ENCODE measurements around the gene ANKRD33B. TPM values are rescaled to one million over a fixed set of nuclear protein-coding genes. Genes with fewer than 3 reads are reported as not detected.

The ANKRD33B gene
- total RNA-seq, 1 experiment from 2014 or later = 6.9 TPM

GRCh38 chr5:10621832-10622231 lies 58.0 kb downstream of the ANKRD33B start:
- Histone ChIP-seq H3K14ac (ENCODE audit: insufficient read depth, low read length) (no peak overlapping the region), H2BK120ac (ENCODE audit: low read depth, low read length, poor library complexity, severe bottlenecking) (no peak overlapping the region), H3T11ph (ENCODE audit: low read length) (no peak overlapping the region), H2BK5ac (ENCODE audit: insufficient read length, low read length) (no peak overlapping the region), H2AFZ (ENCODE audit: low read length) (no peak overlapping the region), H4K91ac (ENCODE audit: insufficient read length, low read depth, low read length) (no peak overlapping the region), H2BK20ac (ENCODE audit: low read depth, low read length, poor library complexity, severe bottlenecking) (no peak overlapping the region), H3K9me3 (ENCODE audit: control insufficient read depth, low read depth, low read length) (no peaks in the 10 kb centered on the region), H3K27me3 (ENCODE audit: insufficient read depth, low read length) (no peaks in the 10 kb centered on the region), H3K23ac (ENCODE audit: insufficient read length, low read depth, low read length) (no peak overlapping the region), H3K79me2 (ENCODE audit: insufficient read depth, low read length) (no peaks in the 10 kb centered on the region), H2AK5ac (ENCODE audit: insufficient read length, low read length) (no peak overlapping the region), H3K56ac (ENCODE audit: insufficient read length, low read depth, low read length) (no peak overlapping the region), H3K4ac (ENCODE audit: low read depth, low read length) (no peak overlapping the region), H3K79me1 (ENCODE audit: insufficient read depth, low read depth, low read length, poor library complexity, severe bottlenecking) (no peaks in the 10 kb centered on the region), H3K27ac (ENCODE audit: insufficient read length, low read depth, low read length) (no peak overlapping the region), H2BK15ac (ENCODE audit: low read depth, low read length) (no peak overlapping the region), H3K23me2 (ENCODE audit: insufficient read length, low read depth, low read length, poor library complexity, severe bottlenecking) (no peaks in the 10 kb centered on the region), H3K18ac (ENCODE audit: insufficient read length, low read depth, low read length) (no peak overlapping the region), H2BK12ac (ENCODE audit: insufficient read length, low read depth, low read length) (no peak overlapping the region), H3K9ac (ENCODE audit: extremely low read depth, insufficient read length, low read length) (no peak overlapping the region), H4K8ac (replicated peaks; ENCODE audit: insufficient read length, low read depth, low read length) (no peak overlapping the region), H4K20me1 (ENCODE audit: control insufficient read depth, insufficient read depth, insufficient read length) (no peaks in the 10 kb centered on the region), H3K4me2 (ENCODE audit: insufficient read depth, insufficient read length, low read length) (no peak overlapping the region), H3K4me1 (ENCODE audit: insufficient read depth, low read length) (no peaks in the 10 kb centered on the region), H4K5ac (ENCODE audit: insufficient read length, low read depth, low read length) (no peak overlapping the region)
- H3K27ac Mint-ChIP-seq = no peak overlapping the region
- no peak overlapping the region for H3K4me3 Mint-ChIP-seq
- peaks cover 0 to 9% (median 0%) of the 10 kb centered on the region in 3 experiments; a peak in 4 of 7 replicates for H3K36me3 Mint-ChIP-seq (ENCODE audit: insufficient read depth in 1 of 3, low read depth in 3 of 3)
- peaks cover 7 to 9% of the 10 kb centered on the region in 2 experiments for H3K9me3 Mint-ChIP-seq
- no peak for TF ChIP-seq CTCF (conservative IDR thresholded peaks at IDR 0.05)
- no peak for DNase-seq
- H3K4me1 Mint-ChIP-seq = peaks cover 8 to 9% of the 10 kb centered on the region in 2 experiments
- peaks cover 6% of the 10 kb centered on the region for H3K27me3 Mint-ChIP-seq (ENCODE audit: low read depth)
- WGBS (ENCODE audit: extremely low coverage, insufficient read length, low lambda C conversion rate) = no CpG with 5 or more reads among the region's 1 CpG
